ENCODE data around the gene TAC1.

DNA sequence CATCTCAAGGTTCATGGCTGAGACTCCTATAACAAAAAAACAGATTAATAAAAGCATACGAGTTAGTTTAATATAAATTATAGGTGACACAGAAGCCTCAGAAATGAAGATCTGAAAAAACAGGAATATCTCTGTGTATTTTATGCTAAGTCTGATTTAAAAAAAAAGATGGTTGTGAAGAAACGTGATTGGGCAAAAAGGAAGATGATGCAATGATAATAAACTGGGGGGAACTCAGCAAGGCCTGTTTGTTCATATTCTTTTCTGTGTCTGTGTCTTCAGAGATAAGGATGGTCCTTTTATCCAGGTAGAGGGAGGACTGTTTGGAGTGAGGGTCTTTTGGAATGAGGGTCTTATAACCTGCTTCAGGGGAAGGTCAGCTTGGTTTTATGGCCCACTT lies 25.9 kb downstream of the TAC1 start:
- TF ChIP-seq, protein P1, sequence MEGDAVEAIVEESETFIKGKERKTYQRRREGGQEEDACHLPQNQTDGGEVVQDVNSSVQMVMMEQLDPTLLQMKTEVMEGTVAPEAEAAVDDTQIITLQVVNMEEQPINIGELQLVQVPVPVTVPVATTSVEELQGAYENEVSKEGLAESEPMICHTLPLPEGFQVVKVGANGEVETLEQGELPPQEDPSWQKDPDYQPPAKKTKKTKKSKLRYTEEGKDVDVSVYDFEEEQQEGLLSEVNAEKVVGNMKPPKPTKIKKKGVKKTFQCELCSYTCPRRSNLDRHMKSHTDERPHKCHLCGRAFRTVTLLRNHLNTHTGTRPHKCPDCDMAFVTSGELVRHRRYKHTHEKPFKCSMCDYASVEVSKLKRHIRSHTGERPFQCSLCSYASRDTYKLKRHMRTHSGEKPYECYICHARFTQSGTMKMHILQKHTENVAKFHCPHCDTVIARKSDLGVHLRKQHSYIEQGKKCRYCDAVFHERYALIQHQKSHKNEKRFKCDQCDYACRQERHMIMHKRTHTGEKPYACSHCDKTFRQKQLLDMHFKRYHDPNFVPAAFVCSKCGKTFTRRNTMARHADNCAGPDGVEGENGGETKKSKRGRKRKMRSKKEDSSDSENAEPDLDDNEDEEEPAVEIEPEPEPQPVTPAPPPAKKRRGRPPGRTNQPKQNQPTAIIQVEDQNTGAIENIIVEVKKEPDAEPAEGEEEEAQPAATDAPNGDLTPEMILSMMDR (IDR thresholded peaks at IDR 0.05), result no peak
- TF ChIP-seq POLR2A (IDR thresholded peaks at IDR 0.05), result no peak

Measured in lower leg skin (tissue), 3 donors.